ENCODE results near the gene KRTAP6-2. TPM values are rescaled to one million over a fixed set of nuclear protein-coding genes. Genes with fewer than 3 reads are reported as not detected.

The KRTAP6-2 gene
- total and polyA plus RNA-seq, 11 donors, result not detected

GRCh38 chr21:30615199-30615598 lies 16.5 kb upstream of the KRTAP6-2 start:
- H3K36me3 ChIP-seq, result no peaks in the 10 kb centered on the region
- TF ChIP-seq POLR2A (IDR thresholded peaks at IDR 0.05) (no peak), CTCF (IDR thresholded peaks at IDR 0.05) (no peak)
- no peak overlapping the region for H3K27ac ChIP-seq
- intact Hi-C loops (cut with DNase I), result no loop called here
- H3K4me3 ChIP-seq, result no peak overlapping the region
- H3K9me3 ChIP-seq, result peaks cover 0 to 10% (median 0%) of the 10 kb centered on the region in 12 donors
- no peaks in the 10 kb centered on the region for H3K27me3 ChIP-seq
- H3K4me1 ChIP-seq, result no peaks in the 10 kb centered on the region
- DNase-seq (no peak), ATAC-seq (no peak)

GRCh38 chr21:30613836-30614235 lies 15.1 kb upstream of the KRTAP6-2 start, which contains the start of gene KRTAP6-1:
KRTAP6-1 (minus strand) TSS chr21:30613930; CDS start chr21:30613904, 26 bp downstream.
- intact Hi-C loops (cut with DNase I), result no loop called here
- no peaks in the 10 kb centered on the region for H3K36me3 ChIP-seq

GRCh38 chr21:30612132-30612531 lies 13.4 kb upstream of the KRTAP6-2 start:
- H3K4me3 ChIP-seq, result no peak overlapping the region
- H3K9me3 ChIP-seq, result peaks cover 0 to 13% (median 0%) of the 10 kb centered on the region in 12 donors
- TF ChIP-seq POLR2A (IDR thresholded peaks at IDR 0.05), result no peak
- no peak for TF ChIP-seq CTCF (IDR thresholded peaks at IDR 0.05)
- H3K4me1 ChIP-seq, result no peaks in the 10 kb centered on the region
- intact Hi-C loops (cut with DNase I), result no loop called here
- no peak for DNase-seq
- no peaks in the 10 kb centered on the region for H3K27me3 ChIP-seq
- ATAC-seq, result no peak
- H3K27ac ChIP-seq, result no peak overlapping the region
- no peaks in the 10 kb centered on the region for H3K36me3 ChIP-seq
- WGBS, 4 donors, result 81 to 85% (median 83%) methylated on average over 2 of the region's 2 CpGs

More at GRCh38 chr21:30613836-30614235, 15.1 kb upstream of the KRTAP6-2 start, which contains the start of gene KRTAP6-1:
- H3K4me3 ChIP-seq, result no peak within 1 kb of the TSS
- 28 to 69% (median 50%) methylated on average over 1 to 2 of the region's 2 CpGs for WGBS, 4 donors
- H3K4me1 ChIP-seq, result no peaks in the 10 kb centered on the region
- H3K9me3 ChIP-seq, result peaks cover 0 to 10% (median 0%) of the 10 kb centered on the region in 12 donors
- DNase-seq (no peak), ATAC-seq (no peak)
- no peaks in the 10 kb centered on the region for H3K27me3 ChIP-seq
- no peak for TF ChIP-seq POLR2A (IDR thresholded peaks at IDR 0.05)
- no peak for TF ChIP-seq CTCF (IDR thresholded peaks at IDR 0.05)
- no peak within 1 kb of the TSS for H3K27ac ChIP-seq

- intact Hi-C loops (cut with DNase I), result no loop called here
- H3K4me3 ChIP-seq, result no peak overlapping the region
Measured at GRCh38 chr21:30605968-30606367, 7.3 kb upstream of the KRTAP6-2 start.

More at GRCh38 chr21:30605968-30606367, 7.3 kb upstream of the KRTAP6-2 start:
- H3K27me3 ChIP-seq, result no peaks in the 10 kb centered on the region
- ATAC-seq (no peak), DNase-seq (no peak)
- no peaks in the 10 kb centered on the region for H3K36me3 ChIP-seq
- no peak overlapping the region for H3K27ac ChIP-seq
- 83 to 100% (median 88%) methylated on average over 2 of the region's 2 CpGs for WGBS, 4 donors
- no peak for TF ChIP-seq POLR2A (IDR thresholded peaks at IDR 0.05)
- TF ChIP-seq CTCF (IDR thresholded peaks at IDR 0.05), result no peak
- H3K4me1 ChIP-seq, result no peaks in the 10 kb centered on the region
- peaks cover 0 to 7% (median 0%) of the 10 kb centered on the region in 12 donors for H3K9me3 ChIP-seq
